A549 treated with RU486 at 1 μM for 4 hours (cell line): ENCODE measurements around the gene WFIKKN1. TPM values are rescaled to one million over a fixed set of nuclear protein-coding genes. Genes with fewer than 3 reads are reported as not detected.

Source experiments
- total RNA-seq: library from RNA; stranded (reverse); fragments of 200-300 nt; extraction: Qiagen RNA extraction; gene quantifications from 5 replicates; pipeline ENCODE4 v1.2.3, GENCODE V29; 2022; ENCODE audit warnings: low read depth

Gene WFIKKN1
- total RNA-seq = 0.10 to 0.23 TPM (median 0.13 TPM) in 5 replicates

GRCh38 chr16:630815-631405 lies at the start of gene WFIKKN1:
WFIKKN1 (plus strand) TSS chr16:630985; CDS start chr16:631254, 269 bp downstream.

GRCh38 chr16:589658-590187 lies 41.1 kb upstream of the WFIKKN1 start, which contains the start of gene RAB40C:
RAB40C (plus strand) TSS chr16:590066; CDS start chr16:590292, 226 bp downstream.

GRCh38 chr16:636206-637080 lies 5.7 kb downstream of the WFIKKN1 start, which contains the start of gene METTL26:
METTL26 (minus strand) TSS chr16:636305; CDS start chr16:636290, 15 bp downstream.

GRCh38 chr16:641326-642188 lies 10.8 kb downstream of the WFIKKN1 start, which contains the start of gene MCRIP2:
MCRIP2 (plus strand) TSS chr16:641828; CDS start chr16:641992, 164 bp downstream.

GRCh38 chr16:648781-649589 lies 18.2 kb downstream of the WFIKKN1 start, which contains the start of gene WDR90:
WDR90 (plus strand) TSS chr16:649365; CDS start chr16:649417, 52 bp downstream.

GRCh38 chr16:667780-668518 lies 37.2 kb downstream of the WFIKKN1 start, which contains the start of gene RHOT2:
RHOT2 (plus strand) TSS chr16:668132; CDS start chr16:668200, 68 bp downstream.

GRCh38 chr16:674968-675883 lies 44.4 kb downstream of the WFIKKN1 start, which contains the start of gene RHBDL1:
RHBDL1 (plus strand) TSS chr16:675671; CDS start chr16:675791, 120 bp downstream.

GRCh38 chr16:679814-680624 lies 49.2 kb downstream of the WFIKKN1 start, which contains the start of gene STUB1:
STUB1 (plus strand) TSS chr16:680410; CDS start chr16:680526, 116 bp downstream.

Other genes starting within 250 kb of the WFIKKN1 start
- 27.5 to 40.7 TPM (median 35.0 TPM) in 5 replicates for gene PGAP6, start 249.0 kb upstream of the WFIKKN1 start, total RNA-seq
- 286 to 471 TPM (median 425 TPM) in 5 replicates for gene NME4, start 233.8 kb upstream of the WFIKKN1 start, total RNA-seq
- 18.8 to 30.2 TPM (median 25.3 TPM) in 5 replicates for gene DECR2, start 229.1 kb upstream of the WFIKKN1 start, total RNA-seq
- 16.4 to 22.4 TPM (median 18.8 TPM) in 5 replicates for gene RAB11FIP3, start 205.3 kb upstream of the WFIKKN1 start, total RNA-seq
- 41.1 to 84.0 TPM (median 73.2 TPM) in 5 replicates for gene CAPN15, start 103.3 kb upstream of the WFIKKN1 start, total RNA-seq
- 0.06 to 0.18 TPM (median 0.13 TPM) in 5 replicates for gene PRR35, start 70.6 kb upstream of the WFIKKN1 start, total RNA-seq
- gene NHLRC4, start 64.0 kb upstream of the WFIKKN1 start, total RNA-seq = 0.11 to 0.39 TPM (median 0.21 TPM) in 5 replicates
- gene PIGQ, start 61.0 kb upstream of the WFIKKN1 start, total RNA-seq = 25.3 to 44.0 TPM (median 34.0 TPM) in 5 replicates
- 10.7 to 19.4 TPM (median 17.7 TPM) in 5 replicates for gene RAB40C, start 40.9 kb upstream of the WFIKKN1 start, total RNA-seq
- gene METTL26, start 5.3 kb downstream of the WFIKKN1 start, total RNA-seq = 85.3 to 150 TPM (median 144 TPM) in 5 replicates
- 21.2 to 49.7 TPM (median 47.2 TPM) in 5 replicates for gene MCRIP2, start 10.8 kb downstream of the WFIKKN1 start, total RNA-seq
- gene WDR90, start 18.4 kb downstream of the WFIKKN1 start, total RNA-seq = 16.6 to 34.6 TPM (median 27.1 TPM) in 5 replicates
- gene RHOT2, start 37.1 kb downstream of the WFIKKN1 start, total RNA-seq = 59.7 to 96.5 TPM (median 84.1 TPM) in 5 replicates
- gene RHBDL1, start 44.7 kb downstream of the WFIKKN1 start, total RNA-seq = 0.67 to 1.7 TPM (median 1.4 TPM) in 5 replicates
- 83.4 to 138 TPM (median 123 TPM) in 5 replicates for gene STUB1, start 49.4 kb downstream of the WFIKKN1 start, total RNA-seq
- 63.7 to 86.1 TPM (median 79.3 TPM) in 5 replicates for gene JMJD8, start 53.3 kb downstream of the WFIKKN1 start, total RNA-seq
- 3.9 to 6.4 TPM (median 5.5 TPM) in 5 replicates for gene WDR24, start 59.4 kb downstream of the WFIKKN1 start, total RNA-seq
- 1.7 to 3.4 TPM (median 2.9 TPM) in 5 replicates for gene FBXL16, start 74.8 kb downstream of the WFIKKN1 start, total RNA-seq
- 63.5 to 222 TPM (median 177 TPM) in 5 replicates for gene METRN, start 84.1 kb downstream of the WFIKKN1 start, total RNA-seq
- 33.9 to 70.7 TPM (median 53.2 TPM) in 5 replicates for gene ANTKMT, start 90.2 kb downstream of the WFIKKN1 start, total RNA-seq
- gene CCDC78, start 95.5 kb downstream of the WFIKKN1 start, total RNA-seq = 3.1 to 6.6 TPM (median 5.5 TPM) in 5 replicates
- 12.8 to 21.7 TPM (median 16.8 TPM) in 5 replicates for gene HAGHL, start 96.1 kb downstream of the WFIKKN1 start, total RNA-seq
- 15.1 to 23.9 TPM (median 21.0 TPM) in 5 replicates for gene CIAO3, start 110.0 kb downstream of the WFIKKN1 start, total RNA-seq
- gene MSLN, start 129.7 kb downstream of the WFIKKN1 start, total RNA-seq = 1.7 to 3.1 TPM (median 2.4 TPM) in 5 replicates
- gene RPUSD1, start 157.4 kb downstream of the WFIKKN1 start, total RNA-seq = 33.4 to 55.9 TPM (median 54.0 TPM) in 5 replicates
- 13.7 to 28.0 TPM (median 26.4 TPM) in 5 replicates for gene CHTF18, start 157.6 kb downstream of the WFIKKN1 start, total RNA-seq
- gene GNG13, start 169.7 kb downstream of the WFIKKN1 start, total RNA-seq = not detected in 5 replicates